ENCODE measurements around the gene POLE3. TPM values are rescaled to one million over a fixed set of nuclear protein-coding genes. Genes with fewer than 3 reads are reported as not detected.

POLE3 gene
- 13.5 and 19.0 TPM in 2 replicates for total RNA-seq

GRCh38 chr9:113410207-113410864 is at the start of gene POLE3, which contains the start of gene C9orf43:
Gene POLE3 (minus strand): TSS chr9:113410675. CDS start chr9:113410293, 382 bp downstream.
Gene C9orf43 (plus strand): TSS chr9:113410747. CDS start chr9:113413494, 2,747 bp downstream.

DNA sequence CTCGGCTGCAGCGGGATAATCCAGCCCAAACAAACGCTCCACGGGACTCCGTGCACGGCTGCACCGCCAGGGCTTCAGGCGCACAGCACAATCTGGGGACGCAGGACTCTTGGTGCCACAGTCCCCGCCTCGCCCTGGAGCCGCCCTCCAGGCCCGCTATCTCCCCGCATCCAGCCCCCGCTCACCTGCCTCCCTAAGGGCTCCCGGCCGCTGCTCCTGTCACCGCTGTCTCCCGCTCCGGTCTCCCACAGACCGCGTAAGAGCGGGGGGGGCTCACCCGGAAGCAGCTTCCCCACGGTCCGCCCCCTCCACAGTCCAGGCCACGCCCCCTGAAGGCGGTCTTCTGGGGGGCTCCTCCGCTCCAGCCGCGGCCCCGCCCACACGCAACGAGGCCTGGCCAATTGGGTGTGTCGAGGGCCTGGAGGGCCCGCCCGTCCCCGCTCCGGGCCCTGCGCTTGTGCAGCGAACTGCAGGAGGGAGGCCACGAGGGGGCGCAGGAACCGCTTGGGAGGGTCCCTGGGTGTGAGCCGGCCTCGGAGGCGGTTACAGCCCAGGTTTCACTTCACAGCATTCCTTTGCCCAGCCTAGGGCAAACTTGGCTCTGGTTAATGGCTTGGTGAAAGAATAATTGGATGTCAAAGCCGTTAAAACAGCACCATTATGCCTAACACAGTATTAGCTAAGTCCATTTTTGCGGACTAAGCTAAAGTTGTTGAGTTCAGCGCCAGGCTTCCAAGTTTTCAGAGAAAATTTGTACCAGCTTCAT is 9.3 kb downstream of the POLE3 start, which contains the start of gene ALAD:
Gene ALAD (minus strand): TSS at position 258 of the 766 bp plus-strand sequence. CDS start 7,725 bp downstream, outside the sequence.

GRCh38 chr9:113376634-113377567 is 33.6 kb downstream of the POLE3 start, which contains the start of gene HDHD3:
Gene HDHD3 (minus strand): TSS chr9:113376986. CDS start chr9:113374354, 2,632 bp downstream.

Other genes with a start within 250 kb of the POLE3 start
- gene FKBP15, start 189.4 kb downstream of the POLE3 start, total RNA-seq: 14.3 and 17.8 TPM in 2 replicates
- gene SLC31A1, start 189.1 kb downstream of the POLE3 start, total RNA-seq: 19.0 and 20.5 TPM in 2 replicates
- 34.8 and 38.0 TPM in 2 replicates for gene CDC26, start 135.1 kb downstream of the POLE3 start, total RNA-seq
- 16.5 and 19.2 TPM in 2 replicates for gene PRPF4, start 135.0 kb downstream of the POLE3 start, total RNA-seq
- not detected in 2 replicates for gene RNF183, start 107.3 kb downstream of the POLE3 start, total RNA-seq
- 0.81 and 0.98 TPM in 2 replicates for gene WDR31, start 70.4 kb downstream of the POLE3 start, total RNA-seq
- not detected in 2 replicates for gene BSPRY, start 61.1 kb downstream of the POLE3 start, total RNA-seq
- gene HDHD3, start 33.7 kb downstream of the POLE3 start, total RNA-seq: 9.6 and 10.0 TPM in 2 replicates
- 21.7 and 25.5 TPM in 2 replicates for gene ALAD, start 9.4 kb downstream of the POLE3 start, total RNA-seq
- 0.24 and 0.44 TPM in 2 replicates for gene C9orf43, start 72 bp upstream of the POLE3 start, total RNA-seq
- 15.5 and 27.3 TPM in 2 replicates for gene RGS3, start 53.1 kb upstream of the POLE3 start, total RNA-seq

Data from cardiac ventricle fibroblast (primary cell).